CD4-positive, alpha-beta T cell treated with Interleukin-17A for 1 hour (primary cell): ENCODE results near the gene ELOVL1.
"Not testable (repeated sequence)": the region's sequence is repeated elsewhere in the genome, so short reads cannot be mapped to it uniquely, and the experiment has no call there.

Experiments
- DNase-seq: peaks from one replicate; pipeline ENCODE4 v3.0.0-alpha.2; 2020

ELOVL1 gene

GRCh38 chr1:43367904-43368645 lies at the start of gene ELOVL1:
Gene ELOVL1, minus strand, starts transcription at chr1:43368011. Its CDS starts 2,402 bp downstream, at chr1:43365609.
- peak; percentile 87 for DNase-seq

- DNase-seq, result no peak
Observed at GRCh38 chr1:43415901-43416300, 48.1 kb upstream of the ELOVL1 start.

GRCh38 chr1:43414634-43415223 lies 46.9 kb upstream of the ELOVL1 start:
- peak; percentile 75 for DNase-seq

GRCh38 chr1:43413426-43413825 lies 45.6 kb upstream of the ELOVL1 start:
- DNase-seq, result not testable (repeated sequence)

- DNase-seq, result no peak
Observed at GRCh38 chr1:43410571-43410970, 42.8 kb upstream of the ELOVL1 start.

- DNase-seq, result no peak
Observed at GRCh38 chr1:43405876-43406234, 38.0 kb upstream of the ELOVL1 start.

GRCh38 chr1:43405219-43405875 lies 37.5 kb upstream of the ELOVL1 start:
- no peak for DNase-seq

- no peak for DNase-seq
Observed at GRCh38 chr1:43404353-43404752, 36.5 kb upstream of the ELOVL1 start.

- DNase-seq, result no peak
Observed at GRCh38 chr1:43402089-43402865, 34.5 kb upstream of the ELOVL1 start.

GRCh38 chr1:43400441-43400840 lies 32.6 kb upstream of the ELOVL1 start:
- not testable (repeated sequence) for DNase-seq

GRCh38 chr1:43398227-43398626 lies 30.4 kb upstream of the ELOVL1 start:
- no peak for DNase-seq

GRCh38 chr1:43396059-43396458 lies 28.2 kb upstream of the ELOVL1 start:
- DNase-seq, result no peak

- DNase-seq, result no peak
Observed at GRCh38 chr1:43395523-43395922, 27.7 kb upstream of the ELOVL1 start.

- DNase-seq, result no peak
Observed at GRCh38 chr1:43392702-43393101, 24.9 kb upstream of the ELOVL1 start.

- peak; percentile 96 for DNase-seq
Observed at GRCh38 chr1:43389326-43390313, 21.8 kb upstream of the ELOVL1 start, which contains the start of the genes MED8 and SZT2. Gene MED8, minus strand, starts transcription at chr1:43389800. Its CDS starts 36 bp downstream, at chr1:43389764. Gene SZT2, plus strand, starts transcription at chr1:43389899. Its CDS starts 70 bp downstream, at chr1:43389969.

- no peak for DNase-seq
Observed at GRCh38 chr1:43388613-43389012, 20.8 kb upstream of the ELOVL1 start.

- no peak for DNase-seq
Observed at GRCh38 chr1:43387976-43388599, 20.3 kb upstream of the ELOVL1 start.

GRCh38 chr1:43386676-43387075 lies 18.9 kb upstream of the ELOVL1 start:
- DNase-seq, result no peak

GRCh38 chr1:43383449-43383848 lies 15.6 kb upstream of the ELOVL1 start:
- no peak for DNase-seq

GRCh38 chr1:43382027-43382779 lies 14.4 kb upstream of the ELOVL1 start:
- no peak for DNase-seq

GRCh38 chr1:43381612-43382011 lies 13.8 kb upstream of the ELOVL1 start:
- no peak for DNase-seq
